GM18511 (cell line): ENCODE results near the gene PHF8.

Experiments used
- ATAC-seq: cut with Tn5 transposase; IDR thresholded peaks from one replicate; pipeline ENCODE4 v1.9.1; 2021; ENCODE audit warnings: mild to moderate bottlenecking, moderate library complexity; ENCODE audit not compliant: unreplicated experiment

Gene PHF8

DNA sequence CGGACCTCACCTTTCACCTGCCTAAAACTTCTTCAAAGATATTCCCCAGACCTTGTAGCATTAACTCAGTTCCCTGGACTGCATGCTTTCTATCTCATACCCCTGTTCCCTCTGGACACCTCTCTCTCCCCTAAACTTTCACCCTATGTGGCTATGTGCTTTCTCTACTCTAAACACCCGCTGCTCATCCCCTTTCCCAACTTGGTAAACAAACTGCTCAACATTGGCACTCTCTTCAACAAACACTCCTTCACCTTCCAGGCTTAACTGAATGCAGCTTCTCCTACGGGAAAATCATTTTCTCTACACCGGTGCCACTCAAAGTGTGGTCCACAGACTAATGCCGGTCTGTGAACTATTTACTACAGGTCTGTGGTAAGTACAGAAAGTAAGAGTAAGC lies 19.9 kb downstream of the PHF8 start:
- no peak for ATAC-seq

DNA sequence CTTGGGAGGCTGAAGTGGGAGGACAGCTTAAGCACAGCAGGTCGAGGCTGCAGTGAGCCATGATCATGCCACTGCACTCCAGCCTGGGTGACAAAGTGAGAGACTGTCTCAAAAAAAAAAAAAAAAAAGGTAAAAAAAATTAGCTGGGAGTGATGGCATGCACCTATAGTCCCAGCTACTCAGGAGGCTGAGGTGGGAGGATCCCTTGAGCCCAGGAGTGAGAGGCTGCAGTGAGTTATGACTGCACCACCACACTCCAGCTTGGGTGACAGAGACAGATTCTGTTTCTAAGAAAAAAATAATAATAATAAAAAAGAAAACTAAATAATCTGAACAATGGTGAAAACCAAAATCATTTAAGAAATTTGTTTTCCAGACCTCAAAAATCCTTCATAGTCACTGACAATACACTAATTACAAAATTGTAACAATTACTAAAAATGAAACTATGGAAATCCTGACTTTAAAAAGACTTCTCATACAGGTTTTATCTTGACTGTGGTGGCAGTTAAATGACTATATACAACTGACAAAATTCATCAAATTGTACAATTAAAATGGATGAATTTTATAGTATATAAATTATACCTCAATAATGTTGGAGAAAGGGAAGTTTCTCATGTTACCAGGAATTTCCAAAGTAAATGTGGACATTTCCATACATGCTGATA lies 31.3 kb downstream of the PHF8 start:
- no peak for ATAC-seq

- ATAC-seq: no peak
These were observed 36.6 kb downstream of the PHF8 start for GRCh38 chrX:54007682-54008081.

DNA sequence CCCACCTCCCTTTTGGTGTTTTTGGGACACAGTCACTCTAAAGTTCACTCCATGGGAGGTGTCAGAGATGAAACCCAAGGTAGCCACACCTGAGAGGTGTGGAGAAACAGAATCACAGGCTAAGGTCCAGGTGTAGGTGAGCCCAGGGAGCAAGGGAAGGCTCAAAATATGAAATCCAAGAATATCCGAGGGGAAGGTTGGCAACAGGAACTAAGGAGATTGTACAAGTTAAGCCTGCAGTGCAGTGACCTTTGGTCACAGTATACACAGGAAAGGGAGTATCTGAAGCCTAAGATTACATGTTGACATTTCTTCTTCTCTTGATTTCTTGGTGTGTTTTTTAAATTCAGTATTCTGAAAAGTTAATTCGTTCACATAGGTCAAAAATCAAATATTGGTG lies 46.5 kb downstream of the PHF8 start:
- no peak for ATAC-seq

- ATAC-seq: no peak
These were observed 51.7 kb downstream of the PHF8 start for GRCh38 chrX:53992589-53992988.

- no peak for ATAC-seq
These were observed 54.1 kb downstream of the PHF8 start for GRCh38 chrX:53990171-53990570.

DNA sequence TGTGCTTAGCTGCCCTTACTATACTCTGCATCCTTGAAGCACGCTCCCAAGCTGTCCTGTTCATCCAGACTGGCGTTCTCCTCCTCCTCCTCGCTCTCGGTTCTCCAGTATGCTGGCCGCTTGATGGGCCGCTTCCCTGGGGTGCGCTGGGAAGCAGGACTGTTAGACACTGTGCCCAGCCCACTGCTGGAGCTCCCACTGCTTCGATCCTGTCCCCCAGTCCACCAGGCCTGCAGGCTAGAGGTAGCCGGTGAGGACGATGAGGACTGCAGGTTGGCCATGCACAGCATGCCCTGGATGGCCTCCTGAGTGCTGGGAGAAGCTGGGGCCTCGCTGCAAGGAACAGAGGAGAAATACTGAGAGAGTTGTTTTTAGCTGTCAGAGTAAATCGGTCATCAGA lies 59.4 kb downstream of the PHF8 start:
- ATAC-seq: no peak

GRCh38 chrX:53974529-53974928 lies 69.7 kb downstream of the PHF8 start:
- ATAC-seq: no peak

GRCh38 chrX:53969540-53969939 lies 74.7 kb downstream of the PHF8 start:
- no peak for ATAC-seq

DNA sequence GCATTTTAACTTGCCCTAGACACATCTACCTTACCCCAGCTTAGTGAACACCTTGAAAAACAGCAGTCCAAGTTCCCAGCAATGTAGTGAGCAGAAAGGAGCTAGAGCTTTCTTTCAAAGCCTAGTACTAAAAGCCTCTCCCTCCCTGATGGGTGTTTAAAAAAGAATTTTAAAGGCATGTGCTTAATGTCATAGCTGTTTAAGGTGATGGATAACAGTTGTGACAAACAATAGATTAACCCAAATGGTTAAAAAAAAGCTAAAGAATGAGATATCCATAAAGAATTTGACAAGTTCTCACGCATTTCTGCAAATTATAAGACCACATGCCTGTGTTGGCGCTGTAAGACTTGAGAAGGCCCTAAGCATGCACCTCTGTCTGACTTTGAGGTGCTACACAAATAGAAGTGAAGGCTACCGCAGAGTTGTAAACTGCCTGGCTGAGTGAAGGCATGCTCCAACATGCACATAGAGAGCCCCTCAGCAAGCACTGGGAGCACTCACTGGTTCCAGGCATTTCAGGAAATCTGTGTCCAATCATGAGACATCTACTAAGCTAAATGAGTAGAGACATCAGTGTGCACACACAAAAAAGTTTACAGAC lies 94.0 kb downstream of the PHF8 start:
- no peak for ATAC-seq

GRCh38 chrX:53940180-53940579 lies 104.1 kb downstream of the PHF8 start:
- no peak for ATAC-seq

DNA sequence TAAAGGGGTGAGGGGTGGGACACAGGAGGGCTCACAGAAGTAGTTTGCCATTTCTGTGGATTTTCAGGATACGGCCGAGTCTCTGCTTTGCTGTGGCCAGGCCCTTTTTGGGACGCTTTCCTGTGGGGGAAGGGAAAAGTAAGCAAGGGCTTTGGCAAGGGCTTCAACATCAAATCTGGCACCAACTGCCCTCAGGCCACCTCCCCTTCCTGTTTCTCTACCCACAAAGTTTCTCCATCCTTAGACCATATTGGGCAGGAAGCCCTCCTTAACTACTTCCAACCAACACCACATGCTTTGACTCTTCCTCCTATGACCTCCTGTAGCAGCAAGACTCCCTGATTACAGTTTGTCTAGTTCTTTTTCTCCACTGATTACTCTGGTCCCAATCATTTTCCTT lies 105.1 kb downstream of the PHF8 start:
- ATAC-seq: no peak

DNA sequence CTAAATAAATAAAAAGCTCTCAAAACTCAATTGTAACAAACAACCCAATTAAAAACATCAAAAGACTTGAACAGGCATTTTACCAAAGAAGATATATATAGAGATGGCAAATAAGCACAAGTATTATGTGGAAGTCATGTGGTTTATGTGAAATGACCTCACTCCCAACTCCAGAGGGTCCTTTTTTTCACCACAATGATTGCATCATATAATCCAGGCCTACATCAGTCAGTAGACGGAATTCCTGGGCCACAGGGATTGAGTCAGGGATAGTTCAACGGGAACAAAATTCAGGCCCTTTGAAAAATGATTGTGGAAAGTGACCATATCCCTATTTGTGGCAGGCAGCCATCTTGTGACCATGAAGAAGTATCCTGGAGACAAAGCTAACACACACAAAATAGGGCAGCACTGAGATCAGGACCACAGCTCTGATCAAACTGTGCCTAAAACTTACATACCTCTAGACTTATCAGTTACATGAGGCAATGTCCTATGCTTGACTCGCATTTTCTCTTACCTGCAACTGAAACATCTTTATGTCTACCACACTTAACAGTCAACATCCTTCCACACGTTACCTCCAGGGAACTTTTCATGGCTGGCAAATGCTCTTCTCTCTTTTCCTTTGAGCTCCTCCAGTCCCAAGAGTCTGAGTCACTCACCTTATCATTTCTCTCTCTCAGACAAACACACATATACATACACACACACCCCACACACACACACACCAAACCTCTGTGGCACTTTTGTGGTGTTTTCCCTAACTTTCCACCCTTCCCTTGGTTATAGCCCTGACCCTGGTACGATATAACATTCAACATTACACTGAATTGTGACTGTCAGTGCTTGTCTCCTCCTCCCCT lies 113.5 kb downstream of the PHF8 start:
- no peak for ATAC-seq

- ATAC-seq: no peak
These were observed 118.2 kb downstream of the PHF8 start for GRCh38 chrX:53926030-53926429.

DNA sequence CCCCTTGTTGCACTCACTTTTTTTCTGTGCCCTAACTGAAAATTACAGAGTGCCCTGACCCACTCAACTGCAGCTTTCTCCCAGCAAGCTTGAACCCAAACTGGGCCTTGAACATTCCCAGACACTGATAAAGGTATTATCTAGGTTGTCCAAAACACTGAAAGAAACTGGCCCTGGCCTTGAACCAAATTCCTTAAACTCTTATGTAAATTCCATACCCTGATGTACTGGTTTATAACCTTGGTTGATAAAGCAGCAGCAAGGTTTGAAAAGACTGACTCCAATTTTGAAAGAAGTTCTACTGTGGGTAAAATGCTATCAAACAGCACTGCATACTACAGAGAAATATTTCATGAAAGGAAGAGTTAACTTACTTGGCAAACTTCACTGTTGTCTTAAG lies 125.6 kb downstream of the PHF8 start:
- ATAC-seq: no peak

DNA sequence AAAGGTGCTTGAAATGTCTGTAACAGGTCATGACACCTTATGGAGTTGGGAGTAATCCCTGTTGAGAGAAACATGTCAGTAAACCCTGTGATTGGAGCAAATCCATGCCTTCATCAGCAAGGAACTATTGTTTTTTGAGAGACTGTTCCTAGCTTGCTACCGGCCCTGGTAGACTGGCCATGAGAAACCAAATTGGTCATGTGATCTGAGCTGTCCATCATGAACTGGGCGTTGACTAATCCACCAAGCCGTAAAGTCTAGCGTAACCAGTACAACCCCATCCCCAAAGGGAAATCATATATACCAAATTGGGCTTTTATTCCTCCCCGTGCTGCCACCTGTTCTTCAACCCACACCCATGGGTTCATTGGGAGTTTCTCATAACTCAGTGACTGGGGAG lies 143.7 kb downstream of the PHF8 start:
- ATAC-seq: no peak

GRCh38 chrX:53895270-53895669 lies 149.0 kb downstream of the PHF8 start:
- no peak for ATAC-seq
